GM21367 (cell line): ENCODE results near the gene TBC1D17.

Experiments used
- ATAC-seq: cut with Tn5 transposase; IDR thresholded peaks from one replicate; pipeline ENCODE4 v1.9.1; 2021; ENCODE audit not compliant: unreplicated experiment

The TBC1D17 gene

GRCh38 chr19:49933643-49934042, 56.1 kb downstream of the TBC1D17 start:
- no peak for ATAC-seq

DNA sequence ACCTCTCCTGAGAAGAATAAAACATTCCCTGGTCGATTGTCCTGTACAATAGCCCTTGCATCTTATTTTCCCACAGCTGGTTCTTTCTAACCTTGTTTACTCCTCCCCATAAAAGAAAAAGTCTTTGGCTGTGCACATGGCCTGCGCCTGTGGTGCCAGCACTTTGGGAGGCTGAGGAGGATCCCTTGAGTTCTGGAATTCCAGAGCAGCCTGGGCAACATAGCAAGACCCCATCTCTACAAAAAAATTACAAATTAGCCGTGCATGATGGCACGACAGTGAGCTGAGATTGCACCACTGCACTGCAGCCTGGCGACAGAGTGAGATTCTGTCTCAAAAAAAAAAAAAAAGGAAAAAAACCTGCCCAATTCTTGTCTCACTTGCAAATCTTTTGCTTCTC, 59.0 kb downstream of the TBC1D17 start:
- ATAC-seq: no peak

- ATAC-seq: no peak
These were observed 60.4 kb downstream of the TBC1D17 start for GRCh38 chr19:49937750-49938381.
